Right lobe of liver (tissue), 4 donors: ENCODE data around the gene FRMD4A.

ENCODE experiments used
- POLR2A ChIP-seq: fragments of 450-650 bp; IDR thresholded peaks from one replicate; pipeline ENCODE4 v1.6.1; 2017; ENCODE audit warnings: antibody characterized with exemption, mild to moderate bottlenecking
- TF ChIP-seq, protein P1 (sequence below), 4 donors: fragments of 200-600 bp in 3 of 4; fragments of 450-650 bp in 1 of 4; IDR thresholded peaks; one replicate each; pipeline versions ENCODE4 v1.5.1 to v1.8.0; 2016 to 2022; ENCODE audit warnings: antibody characterized with exemption in 4 of 4, mild to moderate bottlenecking in 2 of 4
- donor health status: DM: no; HTN: no; CAD: no.
- donor health status: DM: no; HTN: no; CAD: no.
- donor health status: DM: no; HTN: yes; CAD: no.

DNA sequence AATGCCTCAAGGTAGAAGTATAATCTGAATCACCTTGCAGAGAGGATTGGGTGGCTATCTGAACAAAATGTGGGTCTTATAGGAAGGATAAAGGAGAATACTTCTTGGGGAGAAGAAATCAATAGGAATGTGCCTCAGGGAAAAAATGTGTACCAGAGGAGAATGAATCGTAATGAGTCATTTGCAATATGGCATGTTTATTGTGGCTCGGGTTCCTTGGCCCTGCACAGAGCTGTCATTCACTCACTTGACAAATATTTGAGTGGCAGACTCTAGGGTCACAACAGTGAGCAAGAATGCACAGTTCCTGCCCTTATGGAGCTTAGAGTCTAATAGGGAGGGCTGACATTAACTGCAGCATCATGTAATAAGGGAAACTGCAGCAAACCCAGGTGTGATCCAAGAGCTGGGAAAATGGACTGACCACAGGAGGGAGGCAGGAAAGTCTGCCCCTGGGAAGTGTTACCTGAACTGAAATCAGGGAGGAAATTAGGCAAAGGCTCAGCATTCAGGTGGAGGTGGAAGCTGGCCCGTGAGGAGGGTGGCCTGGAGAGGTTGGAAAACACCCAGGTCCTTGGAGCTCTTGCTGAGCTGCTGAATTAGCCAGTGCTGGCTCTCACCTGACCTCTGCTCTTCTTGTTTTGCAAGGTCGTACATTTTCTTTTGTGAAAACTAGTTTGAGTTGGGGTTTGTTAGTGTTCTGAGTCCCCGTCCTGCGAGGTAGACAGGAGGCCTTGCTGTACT is 203.9 kb downstream of the FRMD4A start:
- TF ChIP-seq, protein P1, sequence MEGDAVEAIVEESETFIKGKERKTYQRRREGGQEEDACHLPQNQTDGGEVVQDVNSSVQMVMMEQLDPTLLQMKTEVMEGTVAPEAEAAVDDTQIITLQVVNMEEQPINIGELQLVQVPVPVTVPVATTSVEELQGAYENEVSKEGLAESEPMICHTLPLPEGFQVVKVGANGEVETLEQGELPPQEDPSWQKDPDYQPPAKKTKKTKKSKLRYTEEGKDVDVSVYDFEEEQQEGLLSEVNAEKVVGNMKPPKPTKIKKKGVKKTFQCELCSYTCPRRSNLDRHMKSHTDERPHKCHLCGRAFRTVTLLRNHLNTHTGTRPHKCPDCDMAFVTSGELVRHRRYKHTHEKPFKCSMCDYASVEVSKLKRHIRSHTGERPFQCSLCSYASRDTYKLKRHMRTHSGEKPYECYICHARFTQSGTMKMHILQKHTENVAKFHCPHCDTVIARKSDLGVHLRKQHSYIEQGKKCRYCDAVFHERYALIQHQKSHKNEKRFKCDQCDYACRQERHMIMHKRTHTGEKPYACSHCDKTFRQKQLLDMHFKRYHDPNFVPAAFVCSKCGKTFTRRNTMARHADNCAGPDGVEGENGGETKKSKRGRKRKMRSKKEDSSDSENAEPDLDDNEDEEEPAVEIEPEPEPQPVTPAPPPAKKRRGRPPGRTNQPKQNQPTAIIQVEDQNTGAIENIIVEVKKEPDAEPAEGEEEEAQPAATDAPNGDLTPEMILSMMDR (IDR thresholded peaks at IDR 0.05): no peak
- no peak for TF ChIP-seq POLR2A
